Endothelial cell of umbilical vein (primary cell): ENCODE results near the gene RBMS3. TPM values are rescaled to one million over a fixed set of nuclear protein-coding genes. Genes with fewer than 3 reads are reported as not detected.

Experiments
- BruUV-seq: library from RNA; stranded (reverse); fragments of 400-500 nt; replicated peaks from 2 replicates; lab custom pipeline; 2021; lab: Mats Ljungman, UMichigan
- CTCF ChIA-PET: fragments of 300-600, 350-600 bp; sonication (Branson Sonifier 250); formaldehyde crosslinking; loops from one replicate; lab custom pipeline; 2021; ENCODE audit warnings: antibody characterized with exemption, inconsistent platforms; lab: Charles Lee
- POLR2A ChIA-PET: fragments of 300-600, 350-600 bp; sonication (Branson Sonifier 250); formaldehyde crosslinking; loops from one replicate; lab custom pipeline; 2021; ENCODE audit warnings: antibody characterized with exemption, inconsistent platforms; lab: Charles Lee
- DNase-seq: peaks from one replicate; pipeline ENCODE4 v3.0.0-alpha.2; 2011; ENCODE audit warnings: low read depth, low spot score
- FAIRE-seq: peaks from 2 replicates; lab custom pipeline; 2011; peaks lifted over from hg19 to GRCh38; lab: Jason Lieb, UNC
- H2AFZ ChIP-seq: 2 replicates; pipeline ENCODE4 v1.6.0; 2012; ENCODE audit warnings: low read depth, low read length, control low read depth, inconsistent platforms
- H3K27ac ChIP-seq: 2 replicates; pipeline ENCODE4 v1.5.1; 2011; ENCODE audit warnings: low read depth, mild to moderate bottlenecking, control low read depth, low read length, moderate library complexity; ENCODE audit not compliant: insufficient read depth
- H3K27me3 ChIP-seq, 2 experiments: 2 replicates each; pipeline versions ENCODE4 v1.6.0 to v1.6.1; 2011; ENCODE audit warnings: low read length in 2 of 2, mixed read lengths in 1 of 2; ENCODE audit not compliant: control insufficient read depth in 2 of 2, insufficient read depth in 2 of 2
- H3K36me3 ChIP-seq, 2 experiments: 2 replicates in 1 of 2; 3 replicates in 1 of 2; pipeline ENCODE4 v1.5.1; 2011; ENCODE audit warnings: low read length in 2 of 2, mild to moderate bottlenecking in 1 of 2, moderate library complexity in 1 of 2; ENCODE audit not compliant: control insufficient read depth in 2 of 2, insufficient read depth in 2 of 2; ENCODE audit errors: extremely low read depth in 1 of 2
- H3K4me1 ChIP-seq: 3 replicates; pipeline ENCODE4 v1.5.1; 2011; ENCODE audit warnings: mild to moderate bottlenecking, low read length; ENCODE audit not compliant: control insufficient read depth, insufficient read depth; ENCODE audit errors: extremely low read depth
- H3K4me2 ChIP-seq: 2 replicates; pipeline ENCODE4 v1.6.1; 2011; ENCODE audit warnings: low read length, control low read depth, mixed read lengths; ENCODE audit not compliant: insufficient read depth
- H3K4me3 ChIP-seq, 3 experiments: fragments of 200-600 bp in 1 of 3; sonication (generic), shearing (Covaris generic) in 1 of 3; replicated peaks in 1 of 3; 2 replicates each; pipeline ENCODE4 v1.5.1; 2011 to 2016; ENCODE audit warnings: control low read depth in 3 of 3, low read length in 3 of 3, mild to moderate bottlenecking in 2 of 3, inconsistent platforms in 1 of 3, low read depth in 1 of 3, moderate library complexity in 1 of 3; ENCODE audit not compliant: insufficient read depth in 1 of 3
- H3K79me2 ChIP-seq: 2 replicates; pipeline ENCODE4 v1.6.0; 2012; ENCODE audit warnings: low read length, inconsistent platforms; ENCODE audit not compliant: control insufficient read depth, insufficient read depth
- H3K9ac ChIP-seq: replicated peaks from 2 replicates; pipeline ENCODE3; 2011; ENCODE audit warnings: low read length, control low read depth; ENCODE audit not compliant: insufficient read depth; ENCODE audit errors: extremely low read depth
- H3K9me1 ChIP-seq: replicated peaks from 3 replicates; pipeline ENCODE4 v1.6.0; 2011; ENCODE audit warnings: mild to moderate bottlenecking, low read length; ENCODE audit not compliant: control insufficient read depth, insufficient read depth; ENCODE audit errors: extremely low read depth
- H3K9me3 ChIP-seq: replicated peaks from 2 replicates; pipeline ENCODE4 v1.5.1; 2012; ENCODE audit warnings: low read length, inconsistent platforms; ENCODE audit not compliant: control insufficient read depth, insufficient read depth
- H4K20me1 ChIP-seq: replicated peaks from 2 replicates; pipeline ENCODE3; 2011; ENCODE audit warnings: mild to moderate bottlenecking, low read length; ENCODE audit not compliant: control insufficient read depth, insufficient read depth; ENCODE audit errors: extremely low read depth
- EZH2 ChIP-seq: IDR thresholded peaks from 2 replicates; pipeline ENCODE4 v1.6.1; 2012; ENCODE audit warnings: borderline replicate concordance, low read depth, mild to moderate bottlenecking, moderate library complexity, low read length, inconsistent platforms; ENCODE audit not compliant: severe bottlenecking
- FOS ChIP-seq: IDR thresholded peaks from 2 replicates; pipeline ENCODE4 v1.6.1; 2011; ENCODE audit warnings: mild to moderate bottlenecking, low read length, moderate library complexity, borderline replicate concordance; ENCODE audit not compliant: insufficient read depth
- GATA2 ChIP-seq: IDR thresholded peaks from 2 replicates; pipeline ENCODE4 v1.7.0; 2011; ENCODE audit warnings: low read depth, mild to moderate bottlenecking, moderate library complexity, mixed read lengths, low read length; ENCODE audit not compliant: insufficient read length, insufficient read depth
- JUN ChIP-seq: IDR thresholded peaks from 2 replicates; pipeline ENCODE4 v1.6.1; 2011; ENCODE audit warnings: borderline replicate concordance, low read depth; ENCODE audit not compliant: insufficient read length, insufficient read depth
- MYC ChIP-seq: IDR thresholded peaks from one replicate; pipeline ENCODE4 v1.6.1; 2011; ENCODE audit warnings: mild to moderate bottlenecking, low read depth, low read length
- POLR2A ChIP-seq: IDR thresholded peaks from 2 replicates; pipeline ENCODE4 v1.6.1; 2012; ENCODE audit warnings: low read depth, mild to moderate bottlenecking, control low read depth, low read length
- POLR2AphosphoS5 ChIP-seq: IDR thresholded peaks from 2 replicates; pipeline ENCODE4 v1.6.1; 2012; ENCODE audit warnings: low read depth, mild to moderate bottlenecking, control low read depth, low read length, moderate library complexity; ENCODE audit not compliant: insufficient read depth
- dilution Hi-C: fragments of 300-500 bp; cut with MboI; formaldehyde crosslinking; loops from one replicate; pipeline ENCODE4 v1.15.0; 2019; ENCODE audit warnings: low sequenced_read_pairs; ENCODE audit not compliant: extremely low pct_ligation_motif_present
- intact Hi-C: fragments of 100-400 bp; cut with micrococcal nuclease; formaldehyde crosslinking; loops from one replicate; pipeline ENCODE4 v1.10.0; 2022
- polyA plus RNA-seq, 4 experiments: library from polyadenylated mRNA; depleted of rRNA in 3 of 4; stranded (reverse) in 3 of 4; unstranded in 1 of 4; fragments of >200 nt; gene quantifications; 2 replicates each; pipeline versions ENCODE4 v1.2.1 to v1.2.3, GENCODE V29; 2011 to 2012; ENCODE audit warnings: missing spikeins in 1 of 4
- total RNA-seq: library from RNA; stranded (reverse); gene quantifications from 2 replicates; pipeline ENCODE4 v1.2.3, GENCODE V29; 2021
- TF ChIP-seq, protein P1 (sequence below), 2 donors: IDR thresholded peaks; 1 replicate in 1 of 2; 2 replicates in 1 of 2; pipeline ENCODE4 v1.5.1; 2011; ENCODE audit warnings: low read length in 2 of 2, mild to moderate bottlenecking in 2 of 2, moderate library complexity in 2 of 2, control low read depth in 1 of 2, inconsistent platforms in 1 of 2, low read depth in 1 of 2; ENCODE audit not compliant: insufficient read depth in 1 of 2; ENCODE audit errors: extremely low read depth in 1 of 2
- TF ChIP-seq, protein P2 (sequence below): IDR thresholded peaks from 2 replicates; pipeline ENCODE4 v1.6.1; 2011; ENCODE audit not compliant: insufficient read depth, insufficient read length

The RBMS3 gene
- total and polyA plus RNA-seq, 2 donors (not counting 3 experiments of a cell fraction or from before 2014, with no cell fraction given), result 13.6 to 42.3 TPM

DNA sequence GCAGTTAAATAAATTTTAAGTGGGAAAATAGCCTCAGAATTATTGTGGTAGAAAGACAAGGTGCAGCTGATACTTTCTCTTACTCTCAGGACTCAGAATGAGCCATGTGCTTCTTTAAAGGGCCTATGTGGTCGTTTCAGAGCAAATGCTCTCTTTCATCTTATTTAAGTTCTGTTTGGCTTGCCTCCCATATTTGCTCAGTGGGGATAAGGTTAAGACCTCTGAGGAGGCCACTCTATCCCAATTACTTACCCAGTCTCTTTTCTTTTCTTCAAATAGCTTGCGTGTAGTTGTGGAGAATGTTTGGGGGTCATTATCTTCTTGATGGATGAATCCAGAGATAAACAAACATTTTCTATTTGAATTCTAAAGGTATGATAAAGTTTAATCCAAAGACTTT is 221.9 kb downstream of the RBMS3 start:
- no peak overlapping the region for H3K9ac ChIP-seq
- no peaks in the 10 kb centered on the region for H3K27me3 ChIP-seq
- no peaks in the 10 kb centered on the region for H3K79me2 ChIP-seq
- H3K4me3 ChIP-seq, result no peak overlapping the region
- no peaks in the 10 kb centered on the region for H4K20me1 ChIP-seq
- intact Hi-C loops, result no loop called here
- no peaks in the 10 kb centered on the region for H3K36me3 ChIP-seq
- H3K4me1 ChIP-seq, result no peaks in the 10 kb centered on the region
- BruUV-seq, result no TSS peak
- H2AFZ ChIP-seq, result no peak overlapping the region
- dilution Hi-C loops, result no loop called here
- ChIA-PET POLR2A (no interaction called here), CTCF (no interaction called here)
- no peaks in the 10 kb centered on the region for H3K9me1 ChIP-seq
- DNase-seq, result no peak
- no peak overlapping the region for H3K4me2 ChIP-seq
- TF ChIP-seq FOS (no peak), EZH2 (no peak), POLR2A (no peak), POLR2AphosphoS5 (no peak), GATA2 (no peak), MYC (no peak), JUN (no peak)
- TF ChIP-seq, protein P1, sequence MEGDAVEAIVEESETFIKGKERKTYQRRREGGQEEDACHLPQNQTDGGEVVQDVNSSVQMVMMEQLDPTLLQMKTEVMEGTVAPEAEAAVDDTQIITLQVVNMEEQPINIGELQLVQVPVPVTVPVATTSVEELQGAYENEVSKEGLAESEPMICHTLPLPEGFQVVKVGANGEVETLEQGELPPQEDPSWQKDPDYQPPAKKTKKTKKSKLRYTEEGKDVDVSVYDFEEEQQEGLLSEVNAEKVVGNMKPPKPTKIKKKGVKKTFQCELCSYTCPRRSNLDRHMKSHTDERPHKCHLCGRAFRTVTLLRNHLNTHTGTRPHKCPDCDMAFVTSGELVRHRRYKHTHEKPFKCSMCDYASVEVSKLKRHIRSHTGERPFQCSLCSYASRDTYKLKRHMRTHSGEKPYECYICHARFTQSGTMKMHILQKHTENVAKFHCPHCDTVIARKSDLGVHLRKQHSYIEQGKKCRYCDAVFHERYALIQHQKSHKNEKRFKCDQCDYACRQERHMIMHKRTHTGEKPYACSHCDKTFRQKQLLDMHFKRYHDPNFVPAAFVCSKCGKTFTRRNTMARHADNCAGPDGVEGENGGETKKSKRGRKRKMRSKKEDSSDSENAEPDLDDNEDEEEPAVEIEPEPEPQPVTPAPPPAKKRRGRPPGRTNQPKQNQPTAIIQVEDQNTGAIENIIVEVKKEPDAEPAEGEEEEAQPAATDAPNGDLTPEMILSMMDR (IDR thresholded peaks at IDR 0.05; ENCODE audit: extremely low read depth in 1 of 2, insufficient read depth in 1 of 2, low read depth in 1 of 2, low read length in 2 of 2), result no peak
- TF ChIP-seq, protein P2, sequence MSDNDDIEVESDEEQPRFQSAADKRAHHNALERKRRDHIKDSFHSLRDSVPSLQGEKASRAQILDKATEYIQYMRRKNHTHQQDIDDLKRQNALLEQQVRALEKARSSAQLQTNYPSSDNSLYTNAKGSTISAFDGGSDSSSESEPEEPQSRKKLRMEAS, result no peak
- H3K9me3 ChIP-seq, result no peaks in the 10 kb centered on the region
- H3K27ac ChIP-seq, result no peak overlapping the region
- no peak for FAIRE-seq
